ENCODE results near the gene ISM1. TPM values are rescaled to one million over a fixed set of nuclear protein-coding genes. Genes with fewer than 3 reads are reported as not detected.

ISM1 gene
- total and polyA plus RNA-seq, 8 donors: 0.71 to 18.2 (median 11.2) TPM

GRCh38 chr20:13313201-13313600 is 92.1 kb downstream of the ISM1 start:
- H3K27ac ChIP-seq: no peak overlapping the region
- no peak for DNase-seq
- no peaks in the 10 kb centered on the region for H3K27me3 ChIP-seq
- peaks cover 0 to 8% of the 10 kb centered on the region in 2 donors for H3K9me3 ChIP-seq
- peak; percentile 64 for ATAC-seq
- no peak for TF ChIP-seq CTCF (IDR thresholded peaks at IDR 0.05)
- intact Hi-C loops (cut with DNase I): no loop called here
- H3K36me3 ChIP-seq: no peaks in the 10 kb centered on the region
- no peaks in the 10 kb centered on the region for H3K4me1 ChIP-seq
- H3K4me3 ChIP-seq: no peak overlapping the region

GRCh38 chr20:13317439-13317838 is 96.4 kb downstream of the ISM1 start:
- Histone ChIP-seq H3K4me1 (no peaks in the 10 kb centered on the region), H3K27me3 (no peaks in the 10 kb centered on the region), H3K4me3 (no peak overlapping the region), H3K27ac (no peak overlapping the region), H3K9me3 (peaks cover 0 to 8% of the 10 kb centered on the region in 2 donors), H3K36me3 (no peaks in the 10 kb centered on the region)
- DNase-seq (no peak), ATAC-seq (no peak)
- no peak for TF ChIP-seq CTCF (IDR thresholded peaks at IDR 0.05)
- intact Hi-C loops (cut with DNase I): no loop called here

GRCh38 chr20:13318871-13319521 is 97.9 kb downstream of the ISM1 start:
- H3K9me3 ChIP-seq: peaks cover 0 to 8% of the 10 kb centered on the region in 2 donors
- H3K27ac ChIP-seq: no peak overlapping the region
- intact Hi-C loops (cut with DNase I): no loop called here
- ATAC-seq: no peak
- no peaks in the 10 kb centered on the region for H3K4me1 ChIP-seq
- H3K36me3 ChIP-seq: no peaks in the 10 kb centered on the region
- no peak for DNase-seq
- no peaks in the 10 kb centered on the region for H3K27me3 ChIP-seq
- TF ChIP-seq CTCF (IDR thresholded peaks at IDR 0.05): no peak
- no peak overlapping the region for H3K4me3 ChIP-seq

- Histone ChIP-seq H3K27ac (no peak overlapping the region), H3K4me1 (no peaks in the 10 kb centered on the region), H3K4me3 (no peak overlapping the region), H3K9me3 (peaks cover 0 to 8% of the 10 kb centered on the region in 2 donors), H3K27me3 (no peaks in the 10 kb centered on the region), H3K36me3 (no peaks in the 10 kb centered on the region)
- no peak for ATAC-seq
- no peak for DNase-seq
- intact Hi-C loops (cut with DNase I): no loop called here
- TF ChIP-seq CTCF (IDR thresholded peaks at IDR 0.05): no peak
Observed at GRCh38 chr20:13320702-13321101, 99.6 kb downstream of the ISM1 start.

- Histone ChIP-seq H3K27ac (no peak overlapping the region), H3K4me3 (no peak overlapping the region), H3K27me3 (no peaks in the 10 kb centered on the region), H3K4me1 (no peaks in the 10 kb centered on the region), H3K9me3 (peaks cover 0 to 7% of the 10 kb centered on the region in 2 donors), H3K36me3 (no peaks in the 10 kb centered on the region)
- ATAC-seq: peak; percentile 35
- intact Hi-C loops (cut with DNase I): no loop called here
- no peak for TF ChIP-seq CTCF (IDR thresholded peaks at IDR 0.05)
- DNase-seq: no peak
Observed at GRCh38 chr20:13321416-13321815, 100.3 kb downstream of the ISM1 start.
